Renal pelvis (tissue), 4 donors: ENCODE data around the gene ECI2. TPM values are rescaled to one million over a fixed set of nuclear protein-coding genes. Genes with fewer than 3 reads are reported as not detected.

Experiments
- DNase-seq: peaks from one replicate; pipeline ENCODE4 v3.0.0-alpha.2; 2013
- polyA plus RNA-seq, 3 donors: library from polyadenylated mRNA; unstranded; fragments of 120-200 nt; gene quantifications; one replicate each; pipeline ENCODE4 v1.2.1, GENCODE V29; 2013; ENCODE audit not compliant: insufficient read length in 3 of 3

ECI2 gene
- polyA plus RNA-seq, 3 donors = 98.5 to 104 (median 102) TPM

DNA sequence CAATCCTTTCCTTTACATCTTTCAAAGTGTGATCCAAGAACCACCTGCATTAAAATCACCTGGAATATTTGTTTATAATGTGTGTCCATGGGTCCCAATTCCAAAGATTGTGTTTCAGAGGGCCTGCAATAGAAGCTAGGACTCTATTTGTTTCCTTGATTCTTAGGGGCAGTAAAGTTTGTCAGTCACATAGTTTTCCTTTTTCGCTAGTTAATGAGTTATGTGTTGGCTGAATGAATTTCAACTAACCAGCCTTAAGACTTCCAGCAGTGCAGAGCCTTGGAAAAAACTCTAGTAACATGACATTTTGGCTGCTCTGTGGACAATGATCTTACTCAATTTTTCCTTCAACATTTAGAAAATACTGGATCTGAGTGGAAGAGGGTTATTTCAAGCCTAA, 67.7 kb downstream of the ECI2 start:
- DNase-seq = peak; percentile 10

- no peak for DNase-seq
Observed at GRCh38 chr6:4066029-4066755, 69.2 kb downstream of the ECI2 start.

Other genes starting within 250 kb of the ECI2 start
- gene FAM217A, start 56.4 kb downstream of the ECI2 start, polyA plus RNA-seq = 1 to 10 TPM; 1.6 to 4.7 (median 2.1) TPM